NCI-H526 treated with DMSO at 0.1 percent for 48 hours (cell line): ENCODE data around the gene KCNG2.

ENCODE experiments used
- DNase-seq: peaks from one replicate; lab custom pipeline; 2025; lab: John Stamatoyannopoulos, UW

KCNG2 gene

DNA sequence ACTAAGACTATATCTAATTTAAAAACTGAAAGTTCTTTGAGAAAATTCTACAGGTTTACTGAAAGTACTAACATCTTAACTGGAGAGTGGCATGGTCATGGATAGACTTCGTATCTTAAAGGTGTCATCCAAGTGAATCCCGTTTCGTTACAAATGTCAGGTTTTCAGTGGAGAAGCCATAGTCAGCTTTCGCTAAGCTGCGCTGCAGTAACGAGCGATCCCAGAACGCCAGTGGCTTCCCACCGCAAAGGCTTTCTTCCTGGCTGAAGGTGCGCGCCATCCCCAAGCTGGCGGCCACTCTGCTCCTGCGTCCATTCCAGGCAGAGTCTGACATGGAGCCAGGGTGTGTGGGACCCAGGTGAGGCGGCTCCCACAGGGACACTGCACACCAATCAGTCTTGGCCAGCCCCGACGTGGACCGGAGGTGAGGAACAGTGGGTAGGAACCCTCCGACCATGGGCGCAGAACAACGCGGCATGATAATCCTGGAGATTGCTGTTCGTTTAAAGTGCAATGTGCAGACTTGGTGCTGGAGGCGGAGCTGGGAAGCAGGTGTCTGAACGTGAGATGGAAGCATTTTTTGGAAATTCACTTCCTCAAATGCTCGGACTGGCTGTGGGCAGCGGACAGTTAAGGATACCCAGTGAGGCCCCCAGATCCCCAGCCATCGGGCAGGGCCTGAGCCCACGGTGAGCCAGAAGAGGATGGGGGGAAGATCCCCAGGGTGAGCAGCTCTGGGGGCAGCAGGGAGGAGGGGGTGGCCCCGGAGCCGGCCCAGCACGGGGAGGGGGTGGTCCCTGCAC is 27.8 kb upstream of the KCNG2 start:
- no peak for DNase-seq

DNA sequence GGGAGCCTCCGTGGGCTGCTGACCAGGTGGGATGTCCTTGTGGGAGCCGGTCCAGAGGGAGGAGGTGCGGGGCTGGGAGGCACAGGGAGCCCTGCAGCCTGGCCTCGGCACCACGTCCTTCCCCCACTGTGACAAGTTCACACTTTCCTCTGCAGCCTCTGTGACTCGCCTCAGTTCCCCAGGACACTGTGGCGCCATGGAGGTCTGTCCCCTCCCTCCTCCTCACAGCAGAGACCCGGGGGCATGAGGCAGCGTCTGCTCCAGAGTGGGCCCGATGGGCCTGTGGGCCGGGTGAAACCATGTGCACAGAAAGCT is 27.3 kb upstream of the KCNG2 start:
- no peak for DNase-seq

DNA sequence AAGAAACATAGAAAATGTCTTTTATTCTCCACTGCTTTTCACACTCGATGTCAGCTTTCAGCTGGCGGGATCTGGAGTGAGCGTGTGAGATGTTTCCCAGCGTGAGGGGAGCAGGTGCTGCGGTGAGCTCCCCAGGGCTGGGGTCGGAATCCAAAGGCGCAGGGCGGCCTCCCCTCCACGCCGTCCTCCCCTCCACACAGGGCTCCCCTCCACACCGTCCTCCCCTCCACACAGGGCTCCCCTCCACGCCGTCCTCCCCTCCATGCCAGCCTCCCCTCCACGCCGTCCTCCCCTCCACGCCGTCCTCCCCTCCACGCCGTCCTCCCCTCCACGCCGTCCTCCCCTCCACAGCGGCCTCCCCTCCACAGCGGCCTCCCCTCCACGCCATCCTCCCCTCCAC is 26.9 kb upstream of the KCNG2 start:
- no peak for DNase-seq

DNA sequence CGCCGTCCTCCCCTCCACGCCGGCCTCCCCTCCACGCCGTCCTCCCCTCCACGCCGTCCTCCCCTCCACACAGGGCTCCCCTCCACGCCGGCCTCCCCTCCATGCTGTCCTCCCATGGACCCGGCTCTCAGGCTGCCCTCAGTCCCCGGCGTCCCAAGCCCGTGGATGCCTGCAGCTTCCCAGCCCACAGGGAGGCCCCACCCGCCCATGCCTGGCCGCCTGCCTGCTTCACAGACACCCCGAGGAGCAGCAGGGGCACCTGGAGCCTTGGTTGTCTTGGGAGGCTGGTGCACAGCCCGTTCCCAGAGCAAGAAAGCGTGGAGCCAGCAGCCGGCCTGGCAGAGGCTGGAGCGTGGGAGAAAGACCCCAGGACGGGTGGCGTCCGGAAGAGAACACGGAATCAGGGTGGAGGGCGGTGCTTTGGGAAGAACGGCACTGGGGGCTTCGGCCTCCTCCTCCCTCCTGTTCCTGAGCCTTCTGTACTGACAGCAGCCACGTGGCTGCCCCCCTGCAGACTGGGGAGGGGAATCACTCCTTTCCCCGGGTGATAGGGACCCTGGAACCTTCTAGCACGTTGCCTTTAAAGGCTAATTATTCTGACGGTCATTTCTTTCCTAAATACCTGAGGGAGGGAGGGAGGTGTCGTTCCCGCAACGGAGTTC is 26.2 kb upstream of the KCNG2 start:
- no peak for DNase-seq

DNA sequence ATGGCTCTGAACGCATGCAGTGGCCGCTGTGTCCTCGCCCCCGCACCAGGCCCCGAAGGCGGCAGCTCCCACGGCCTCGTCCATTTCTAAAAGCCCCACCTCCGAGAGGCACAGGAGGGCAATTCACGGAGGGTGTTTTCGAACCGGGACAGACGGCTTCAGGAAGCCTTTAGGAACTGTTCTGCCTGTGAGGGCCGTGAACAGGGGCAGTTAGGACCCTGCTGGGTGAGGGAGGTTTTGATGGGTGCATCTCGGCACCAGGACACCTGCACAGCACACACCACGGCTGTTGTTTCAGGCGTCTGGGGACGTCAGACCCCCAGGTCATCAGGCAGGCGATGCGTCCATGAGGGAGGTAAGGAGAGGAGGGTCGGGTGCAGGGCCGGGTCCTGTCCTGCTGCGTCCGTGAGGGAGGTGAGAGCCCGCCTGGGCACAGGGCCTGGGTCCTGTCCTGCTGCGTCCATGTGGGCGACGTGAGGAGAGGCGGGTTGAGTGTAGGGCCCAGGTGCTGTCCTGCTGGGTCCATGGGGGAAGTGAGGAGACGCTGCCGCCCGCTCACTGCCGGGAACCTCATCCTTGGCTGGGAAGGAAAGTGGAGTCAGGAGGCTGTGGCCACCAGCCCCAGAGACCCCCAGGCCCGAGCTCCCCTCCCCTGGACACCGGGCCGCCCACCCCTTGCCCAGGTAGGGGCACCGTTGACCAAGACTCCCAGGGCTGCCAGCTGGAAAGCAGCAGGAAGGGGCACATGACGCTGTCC is 25.5 kb upstream of the KCNG2 start:
- DNase-seq, result no peak

DNA sequence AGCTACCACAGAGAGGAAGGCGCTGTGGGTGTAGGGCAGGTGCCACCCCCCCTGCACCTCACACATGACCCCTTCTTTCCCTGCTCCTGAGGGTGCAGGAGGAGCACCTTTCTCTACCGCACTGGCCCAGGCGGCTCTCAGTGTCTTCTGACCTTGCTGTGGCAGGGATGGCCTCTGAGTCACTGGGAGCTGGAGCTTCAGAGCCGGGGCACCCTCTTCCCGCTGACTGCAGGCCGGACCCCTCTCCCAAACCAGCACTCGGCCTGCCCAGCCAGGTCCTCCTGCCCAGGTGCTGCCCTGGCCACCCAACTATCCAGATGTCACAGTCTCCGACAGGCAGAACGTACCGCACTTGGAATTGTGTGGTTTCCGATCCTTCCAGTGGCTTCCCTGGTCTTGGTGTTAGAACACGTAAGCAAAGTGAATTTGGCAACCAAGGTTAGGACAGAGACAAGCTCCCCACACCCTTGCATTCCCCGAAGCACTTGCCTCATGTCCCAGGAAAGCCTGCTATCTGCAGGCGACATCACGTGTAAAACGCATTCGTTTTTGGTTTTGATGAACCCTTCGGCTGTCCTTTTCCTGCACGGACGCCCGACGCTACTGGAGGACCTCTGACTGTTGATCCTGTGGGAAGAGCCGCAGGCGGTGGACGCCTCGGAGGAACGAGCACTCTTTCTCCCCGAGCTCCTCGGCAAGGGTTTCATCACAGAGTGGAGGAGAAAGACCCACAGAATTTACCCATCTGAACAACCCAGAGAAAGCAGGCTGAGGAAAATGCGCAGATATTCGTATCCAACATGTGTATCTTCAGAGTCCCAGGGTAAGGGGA is 24.7 kb upstream of the KCNG2 start:
- no peak for DNase-seq

DNA sequence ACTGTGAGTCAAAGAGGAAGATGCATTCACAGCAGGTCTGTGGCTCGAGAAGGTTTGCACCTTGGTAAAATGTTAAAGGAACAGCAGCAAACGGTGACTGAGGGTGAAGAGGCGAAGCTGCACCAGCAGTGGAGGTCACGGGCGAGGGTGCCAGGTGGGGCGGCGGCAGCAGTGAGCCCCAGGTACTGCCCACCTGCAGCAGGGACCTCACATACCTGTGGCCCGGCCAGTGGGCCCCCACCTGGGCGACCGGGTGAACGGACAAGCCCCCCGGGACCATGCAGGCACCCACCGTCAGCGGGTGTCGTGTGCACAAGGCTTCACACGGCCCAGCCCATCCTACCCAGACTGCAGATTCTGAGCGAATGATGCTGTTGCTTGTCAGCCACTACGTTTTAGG is 23.6 kb upstream of the KCNG2 start:
- DNase-seq, result no peak

DNA sequence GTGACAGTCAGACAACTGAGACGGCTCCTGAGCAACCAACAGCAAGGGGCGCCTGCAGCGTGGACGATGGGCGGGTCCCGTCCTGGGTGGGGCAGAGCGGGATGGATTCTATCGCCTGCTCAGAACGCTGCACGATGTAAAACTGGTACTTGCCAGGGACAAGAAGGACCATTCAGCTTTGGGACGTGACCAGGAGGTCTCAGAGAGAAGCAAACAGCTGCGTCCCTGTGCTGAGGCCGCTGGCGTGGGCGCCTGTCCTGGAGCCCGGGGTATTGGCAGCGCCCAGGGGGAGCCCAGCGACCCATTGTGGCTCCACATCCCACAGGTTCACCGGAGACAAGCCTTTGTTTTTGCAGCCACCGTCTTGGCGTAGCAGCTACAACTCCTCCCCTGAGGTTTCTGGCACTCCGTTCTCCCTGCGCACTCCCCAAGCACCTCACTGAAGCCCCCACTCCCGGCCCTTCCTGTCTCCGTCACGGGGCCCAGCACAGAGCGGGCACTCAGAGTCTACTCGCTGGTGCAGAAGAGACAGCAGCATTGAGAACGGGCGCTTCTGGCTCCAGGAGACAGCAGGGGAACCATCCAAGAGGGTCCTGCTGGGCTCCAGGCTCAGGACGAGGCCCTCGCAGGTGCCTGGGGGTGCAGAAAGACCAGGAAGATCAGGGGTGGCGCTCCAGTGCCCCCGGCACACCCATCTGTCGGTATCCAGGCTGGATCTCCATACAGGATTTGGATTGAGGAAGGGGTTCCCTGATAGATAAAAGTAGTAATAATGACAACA is 22.1 kb upstream of the KCNG2 start:
- DNase-seq, result no peak

DNA sequence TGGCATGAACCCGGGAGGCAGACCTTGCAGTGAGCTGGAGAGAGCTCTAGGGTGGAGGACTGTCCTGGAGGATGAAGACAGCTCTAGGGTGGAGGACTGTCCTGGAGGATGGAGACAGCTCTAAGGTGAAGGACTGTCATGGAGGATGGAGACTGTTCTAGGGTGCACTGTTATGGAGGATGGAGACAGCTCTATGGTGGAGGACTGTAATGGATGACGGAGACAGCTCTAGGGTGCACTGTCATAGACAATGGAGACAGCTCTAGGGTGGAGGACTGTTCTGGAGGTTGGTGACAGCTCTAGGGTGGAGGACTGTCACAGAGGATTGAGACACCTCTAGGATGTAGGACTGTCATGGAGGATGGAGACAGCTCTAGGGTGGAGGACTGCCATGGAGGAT is 21.1 kb upstream of the KCNG2 start:
- no peak for DNase-seq

DNA sequence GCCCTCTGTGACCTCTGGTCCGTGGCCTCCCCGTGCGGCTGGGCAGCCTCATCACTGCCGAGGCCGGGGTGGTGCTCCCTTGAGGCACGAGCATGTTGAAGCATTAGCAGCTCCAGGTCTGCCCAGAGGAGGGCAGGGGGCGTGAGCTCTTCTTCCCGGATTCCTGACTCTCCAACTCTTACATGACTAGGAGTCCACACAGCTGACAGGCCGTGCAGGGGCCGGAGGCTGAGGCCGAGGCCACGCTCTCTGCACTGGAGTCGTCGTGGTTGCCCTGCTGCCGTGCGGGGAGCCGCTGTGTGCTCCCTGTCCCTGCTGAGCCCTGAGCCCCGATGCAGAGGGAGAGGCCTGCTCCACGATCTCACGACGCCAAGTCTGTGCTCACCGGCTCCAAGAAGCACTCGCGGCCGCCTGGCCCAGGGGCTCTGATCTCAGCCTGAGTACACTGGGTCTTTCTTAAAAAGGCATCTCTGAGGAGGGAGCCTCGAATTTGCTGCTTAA is 19.4 kb upstream of the KCNG2 start:
- DNase-seq, result no peak

DNA sequence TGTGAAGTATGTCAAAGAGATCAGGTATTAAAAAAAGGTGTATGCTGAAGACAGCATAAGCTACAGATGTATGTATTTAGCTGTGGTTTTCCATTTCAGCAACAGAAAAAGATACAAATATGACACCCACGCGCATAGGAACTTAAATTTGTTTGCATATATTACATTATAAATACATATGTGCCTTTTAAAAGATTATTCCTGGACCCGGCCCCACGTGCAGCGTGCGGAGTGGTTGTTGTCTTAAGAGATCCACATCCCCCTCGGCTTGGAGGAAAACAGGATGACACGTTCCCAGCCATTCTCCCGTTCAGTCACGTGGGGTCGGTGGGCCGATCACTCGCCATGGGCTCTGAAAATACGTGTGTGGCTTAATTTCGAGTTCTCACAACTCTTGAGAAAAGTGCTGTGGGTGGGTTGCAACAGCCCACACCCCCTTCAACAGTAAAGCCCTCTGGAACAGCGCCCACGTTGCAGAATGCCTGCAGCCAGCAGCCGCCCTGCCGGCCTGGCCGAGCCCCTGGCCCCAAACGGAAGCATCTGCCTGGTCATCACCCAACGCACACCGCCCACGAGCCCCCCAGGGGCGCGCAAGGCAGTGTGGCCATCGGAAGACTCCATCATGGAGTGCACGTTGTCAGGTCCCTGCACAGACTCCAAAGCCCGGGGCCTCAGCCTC is 18.6 kb upstream of the KCNG2 start:
- no peak for DNase-seq

DNA sequence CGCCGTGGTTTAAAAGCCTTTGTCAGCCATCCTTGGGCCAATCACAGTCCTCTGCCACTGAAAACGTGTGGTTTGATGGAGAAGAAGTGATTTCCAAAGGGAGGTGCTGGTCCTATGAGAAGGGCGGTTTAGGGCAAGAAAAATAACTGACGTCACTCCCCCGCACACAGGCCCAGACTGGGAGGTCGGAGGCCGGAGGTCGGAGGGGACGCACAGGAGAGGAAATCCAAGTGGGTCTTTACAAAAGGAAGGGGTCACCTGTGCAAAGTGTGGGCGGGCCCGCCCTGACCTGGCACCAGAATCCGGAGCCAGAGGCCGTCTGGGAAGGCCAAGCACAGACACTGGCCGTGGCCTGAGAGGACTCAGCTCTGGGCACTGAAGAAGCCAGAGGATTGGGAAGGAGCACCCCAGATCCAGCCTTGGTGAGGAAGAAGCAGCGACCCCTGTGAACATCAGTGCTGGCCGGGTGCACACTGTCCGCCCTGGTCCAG is 18.0 kb upstream of the KCNG2 start:
- no peak for DNase-seq

DNA sequence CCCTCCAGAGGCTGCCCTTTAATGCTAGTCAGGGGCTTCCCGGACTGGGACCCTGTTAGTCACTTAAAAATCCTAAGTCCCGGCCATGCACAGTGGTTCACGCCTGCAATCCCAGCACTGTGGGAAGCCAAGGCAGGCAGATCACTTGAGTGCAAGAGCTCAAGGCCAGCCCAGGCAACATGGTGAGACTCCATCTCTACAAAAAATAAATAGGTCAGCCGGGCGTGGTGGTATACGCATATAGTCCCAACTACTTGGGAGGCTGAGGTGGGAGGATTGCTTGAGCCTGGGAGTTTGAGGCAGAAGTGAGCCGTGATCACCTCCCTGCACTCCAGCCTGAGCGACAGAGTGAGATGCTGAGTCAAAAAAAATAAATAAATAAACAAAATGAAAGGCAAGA is 17.2 kb upstream of the KCNG2 start:
- DNase-seq, result no peak

DNA sequence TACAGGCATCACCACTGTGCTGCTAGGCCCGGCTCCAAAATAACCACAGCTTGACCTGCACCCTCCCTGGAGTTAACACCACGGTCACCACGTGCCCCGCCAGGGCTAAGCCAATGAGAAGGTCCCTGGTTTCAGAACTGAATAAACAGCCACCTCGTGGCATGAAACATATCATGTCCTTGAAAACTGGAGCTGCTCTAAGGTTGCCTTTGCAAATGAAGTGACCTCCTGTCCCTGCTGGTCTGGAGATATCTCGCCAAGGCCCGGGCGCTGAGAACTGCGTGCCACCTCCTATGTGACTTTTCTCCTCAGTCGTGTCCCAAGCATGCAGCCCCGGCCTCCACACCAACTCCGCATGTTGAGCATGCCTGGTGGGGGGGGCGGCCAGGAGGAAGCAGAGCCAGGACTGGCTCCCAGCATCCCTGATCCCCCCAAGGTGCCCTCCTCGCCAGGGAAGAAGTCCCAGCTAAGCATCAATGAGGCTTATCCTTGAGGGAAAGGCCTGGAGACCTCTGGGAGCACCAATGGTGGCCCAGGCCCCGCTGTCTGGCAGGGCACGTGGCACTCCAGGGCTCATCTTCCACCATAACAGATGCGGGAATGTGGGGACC is 16.3 kb upstream of the KCNG2 start:
- no peak for DNase-seq

DNA sequence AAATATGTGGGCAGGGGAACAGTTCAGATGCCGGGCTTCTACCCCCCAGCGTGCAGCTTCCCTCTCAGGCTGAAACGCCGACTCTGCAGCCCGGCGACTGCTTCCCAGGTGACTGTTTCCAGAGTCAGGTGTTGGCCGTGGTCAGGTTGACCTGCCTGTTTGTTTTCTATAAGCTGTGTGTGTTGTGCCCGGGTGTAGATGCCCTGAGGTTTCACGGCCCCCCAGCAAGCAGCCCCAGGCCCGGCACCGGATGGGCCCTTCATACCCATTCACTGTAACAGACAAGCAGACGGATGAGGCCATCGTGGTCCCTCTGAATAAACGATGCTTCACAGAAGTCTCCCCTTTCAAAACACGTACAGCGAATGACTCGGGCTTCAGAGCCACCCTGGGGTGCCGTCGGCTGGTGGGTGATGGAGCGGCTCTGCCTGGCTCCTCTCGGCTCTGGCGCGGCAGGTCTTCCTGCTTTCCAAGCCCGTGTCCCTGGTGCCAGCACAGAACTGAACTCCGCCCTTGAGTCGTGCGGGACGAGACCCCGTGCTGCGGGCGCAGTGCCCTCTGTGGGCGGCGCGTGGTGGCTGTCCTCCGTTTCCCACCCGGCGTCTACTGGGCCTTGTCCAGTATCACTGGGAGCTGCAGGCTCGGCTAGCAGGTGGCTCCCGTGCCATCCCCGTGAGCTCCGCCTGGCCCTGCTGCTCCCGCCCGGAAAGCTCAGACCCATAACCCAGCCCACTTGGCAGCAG is 15.0 kb upstream of the KCNG2 start:
- DNase-seq, result no peak

DNA sequence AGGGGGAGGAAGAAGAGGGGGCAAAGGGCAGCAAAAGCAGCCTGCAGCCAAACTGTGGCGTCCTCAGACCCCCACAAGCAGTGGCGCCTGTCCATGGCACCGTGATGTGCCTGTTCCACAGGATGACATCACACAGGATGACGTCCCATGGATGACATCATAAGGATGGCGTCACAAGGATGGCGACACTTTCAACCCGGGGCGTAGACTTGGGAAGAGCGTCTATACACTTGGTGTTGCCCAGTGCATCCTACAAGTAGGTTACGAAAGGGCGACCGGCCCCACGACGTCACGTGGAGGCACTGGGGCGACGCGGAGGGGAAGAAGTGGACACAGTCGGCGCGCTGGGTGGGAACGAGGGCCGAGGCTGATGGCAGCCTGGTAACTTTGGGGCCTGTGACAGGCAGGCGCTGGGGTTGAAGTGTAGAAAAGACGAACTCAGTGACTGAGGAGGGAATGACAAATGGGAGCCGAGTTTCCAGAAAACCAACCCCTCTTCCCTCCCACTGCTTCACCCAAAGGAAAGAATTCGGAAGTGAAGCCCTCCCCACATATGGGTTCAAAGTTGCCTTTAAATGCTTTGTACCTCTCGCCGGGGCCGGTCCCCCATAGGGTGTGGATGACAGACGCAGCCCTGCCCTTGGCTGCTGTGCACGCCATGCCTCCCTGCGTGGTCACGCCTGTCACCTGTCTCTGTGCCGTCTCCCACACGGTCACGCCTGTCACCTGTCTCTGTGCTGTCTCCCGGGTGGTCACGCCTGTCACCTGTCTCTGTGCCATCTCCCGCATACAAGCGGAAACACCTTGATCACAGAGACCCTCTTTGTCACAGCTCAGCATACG is 13.4 kb upstream of the KCNG2 start:
- no peak for DNase-seq

DNA sequence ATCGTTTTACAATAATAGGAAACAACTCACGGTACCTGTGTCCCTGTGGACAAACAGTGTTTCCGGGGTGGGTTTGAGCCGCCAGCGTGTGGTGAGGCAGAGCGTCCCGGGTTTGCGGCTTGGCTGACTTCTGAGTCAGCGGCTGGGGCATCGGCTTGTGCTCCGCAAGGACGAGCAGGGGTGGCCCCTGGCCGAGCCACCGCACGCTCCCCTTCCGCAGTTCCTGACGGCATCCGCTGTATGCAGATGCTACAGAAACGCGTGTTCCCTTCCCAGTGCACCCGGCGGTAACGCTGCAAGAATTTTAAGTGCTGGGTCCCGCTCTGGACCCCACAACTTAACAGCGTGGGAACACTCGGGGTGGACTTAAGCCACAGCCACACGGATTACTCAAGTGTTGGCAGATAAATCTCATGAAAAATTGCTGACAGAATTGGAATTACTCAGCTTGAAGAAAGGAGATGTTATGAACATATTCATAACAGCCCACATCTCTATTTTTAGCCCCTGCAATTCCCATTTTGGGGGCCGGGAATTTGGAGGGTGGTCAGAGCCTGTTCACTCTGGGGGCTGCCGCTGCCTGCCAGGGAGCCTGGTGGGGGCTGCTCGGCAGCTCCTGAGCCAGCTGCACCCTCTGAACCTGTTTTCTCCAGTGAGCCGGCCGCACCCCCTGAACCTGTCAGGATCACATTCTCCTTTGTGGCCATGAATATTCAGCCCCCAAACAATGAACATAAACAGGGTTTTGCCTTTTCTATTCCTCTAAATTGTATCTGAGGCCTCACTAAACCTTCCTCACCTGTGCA is 12.6 kb upstream of the KCNG2 start:
- no peak for DNase-seq

DNA sequence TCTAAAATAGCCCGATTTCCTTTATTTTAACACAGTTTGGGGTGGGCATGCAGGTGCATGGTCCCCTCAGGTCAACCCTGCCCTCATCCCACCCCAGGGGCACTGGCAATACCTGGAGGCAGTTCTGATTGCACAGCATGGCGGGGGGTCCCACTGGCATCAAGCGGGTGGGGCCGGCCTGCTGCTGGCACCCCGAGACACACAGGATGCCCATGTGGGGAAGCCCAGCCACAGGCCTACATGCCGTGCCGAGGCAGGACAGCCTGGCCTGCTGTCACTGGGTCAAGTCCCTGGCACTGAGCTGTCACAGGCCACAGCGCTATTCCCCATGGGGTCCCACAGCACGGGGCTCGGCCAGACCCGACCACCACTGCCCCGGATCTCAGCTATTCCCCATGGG is 11.9 kb upstream of the KCNG2 start:
- DNase-seq, result no peak
